GM21360 (cell line): ENCODE measurements around the gene ENTREP3.
"Not testable (repeated sequence)": the region's sequence is repeated elsewhere in the genome, so short reads cannot be mapped to it uniquely, and the experiment has no call there.

Source experiments
- ATAC-seq: cut with Tn5 transposase; IDR thresholded peaks from one replicate; pipeline ENCODE4 v1.9.1; 2021; ENCODE audit warnings: mild to moderate bottlenecking, moderate library complexity; ENCODE audit not compliant: unreplicated experiment

ENTREP3 gene

GRCh38 chr1:155226188-155226909, 28.9 kb downstream of the ENTREP3 start:
- no peak for ATAC-seq

GRCh38 chr1:155225404-155225759, 29.9 kb downstream of the ENTREP3 start:
- ATAC-seq = not testable (repeated sequence)

- no peak for ATAC-seq
Measured at GRCh38 chr1:155223047-155223446, 32.2 kb downstream of the ENTREP3 start.

GRCh38 chr1:155220211-155220965, 34.9 kb downstream of the ENTREP3 start:
- ATAC-seq = not testable (repeated sequence)

GRCh38 chr1:155219592-155220031, 35.7 kb downstream of the ENTREP3 start:
- ATAC-seq = no peak

- ATAC-seq = no peak
Measured at GRCh38 chr1:155218854-155219591, 36.3 kb downstream of the ENTREP3 start.

- ATAC-seq = not testable (repeated sequence)
Measured at GRCh38 chr1:155214702-155215101, 40.6 kb downstream of the ENTREP3 start.

GRCh38 chr1:155212051-155212440, 43.2 kb downstream of the ENTREP3 start:
- ATAC-seq = not testable (repeated sequence)

GRCh38 chr1:155211381-155212050, 43.8 kb downstream of the ENTREP3 start:
- not testable (repeated sequence) for ATAC-seq

GRCh38 chr1:155210314-155211104, 44.8 kb downstream of the ENTREP3 start:
- ATAC-seq = no peak

- no peak for ATAC-seq
Measured at GRCh38 chr1:155209312-155209721, 46.0 kb downstream of the ENTREP3 start.

- ATAC-seq = peak; percentile 53
Measured at GRCh38 chr1:155208541-155209311, 46.6 kb downstream of the ENTREP3 start, which contains the start of gene MTX1. Gene MTX1, plus strand, starts transcription at chr1:155208695. Its CDS starts 110 bp downstream, at chr1:155208805.

- ATAC-seq = no peak
Measured at GRCh38 chr1:155207806-155208540, 47.3 kb downstream of the ENTREP3 start, which contains the start of gene THBS3. Gene THBS3, minus strand, starts transcription at chr1:155207897. Its CDS starts 21 bp downstream, at chr1:155207876.

GRCh38 chr1:155206891-155207805, 48.1 kb downstream of the ENTREP3 start:
- no peak for ATAC-seq

- ATAC-seq = no peak
Measured at GRCh38 chr1:155205969-155206593, 49.2 kb downstream of the ENTREP3 start.

- no peak for ATAC-seq
Measured at GRCh38 chr1:155205035-155205434, 50.2 kb downstream of the ENTREP3 start.
